KMS-11 (cell line): ENCODE results near the gene CD300E.

ENCODE experiments used
- H2AFZ ChIP-seq: fragments of 200-600 bp; sonication (generic); 2 replicates; pipeline ENCODE4 v1.6.1; 2016; ENCODE audit warnings: antibody characterized with exemption, mixed run types, low read depth
- H3K27ac ChIP-seq: fragments of 200-600 bp; sonication (generic); 2 replicates; pipeline ENCODE4 v1.6.1; 2016; ENCODE audit warnings: mild to moderate bottlenecking, mixed run types
- H3K27me3 ChIP-seq: fragments of 200-600 bp; sonication (generic); 2 replicates; pipeline ENCODE4 v1.6.1; 2017; ENCODE audit warnings: mild to moderate bottlenecking, low read depth, mixed run types, moderate library complexity; ENCODE audit not compliant: insufficient read depth
- H3K36me3 ChIP-seq: fragments of 200-600 bp; sonication (generic); 2 replicates; pipeline ENCODE4 v1.6.1; 2017; ENCODE audit warnings: mild to moderate bottlenecking, mixed run types; ENCODE audit not compliant: insufficient read depth
- H3K4me1 ChIP-seq: fragments of 200-600 bp; sonication (generic); 2 replicates; pipeline ENCODE4 v1.6.1; 2016; ENCODE audit warnings: mild to moderate bottlenecking, low read depth, mixed run types; ENCODE audit not compliant: poor library complexity, severe bottlenecking
- H3K4me2 ChIP-seq: fragments of 200-600 bp; sonication (generic); 2 replicates; pipeline ENCODE4 v1.7.0; 2016; ENCODE audit warnings: mild to moderate bottlenecking, mixed run types
- H3K4me3 ChIP-seq: fragments of 200-600 bp; sonication (generic); IDR thresholded peaks from 2 replicates; pipeline ENCODE4 v1.6.1; 2017; ENCODE audit warnings: low read depth, low read length, mixed read lengths; ENCODE audit not compliant: insufficient read depth
- H3K79me2 ChIP-seq: fragments of 200-600 bp; sonication (generic); 2 replicates; pipeline ENCODE4 v1.6.1; 2016; ENCODE audit warnings: low read depth, mixed run types; ENCODE audit not compliant: insufficient read depth
- H3K9ac ChIP-seq: fragments of 200-600 bp; sonication (generic); 2 replicates; pipeline ENCODE4 v1.6.1; 2016; ENCODE audit warnings: mild to moderate bottlenecking, mixed run types
- H4K20me1 ChIP-seq: fragments of 200-600 bp; sonication (generic); 2 replicates; pipeline ENCODE4 v1.6.1; 2016; ENCODE audit warnings: mild to moderate bottlenecking, mixed run types; ENCODE audit not compliant: insufficient read depth
- CTCF ChIP-seq: fragments of 200-600 bp; sonication (generic); conservative IDR thresholded peaks from 2 replicates; pipeline ENCODE4 v1.6.1; 2017; ENCODE audit warnings: low read depth, mild to moderate bottlenecking, antibody characterized with exemption, low read length, moderate library complexity, mixed read lengths

The CD300E gene

GRCh38 chr17:74643826-74644225 lies 20.3 kb upstream of the CD300E start:
- Histone ChIP-seq H3K36me3 (no peaks in the 10 kb centered on the region), H3K27ac (no peak overlapping the region)
- TF ChIP-seq CTCF = no peak

GRCh38 chr17:74642995-74643394 lies 19.5 kb upstream of the CD300E start:
- Histone ChIP-seq H4K20me1 (no peaks in the 10 kb centered on the region), H3K4me2 (no peak overlapping the region), H3K27me3 (peaks cover 64% of the 10 kb centered on the region; the same call in 1 of the 2 replicates), H3K9ac (no peak overlapping the region), H2AFZ (no peak overlapping the region), H3K4me1 (peaks cover 29% of the 10 kb centered on the region), H3K27ac (no peak overlapping the region), H3K79me2 (no peaks in the 10 kb centered on the region), H3K36me3 (no peaks in the 10 kb centered on the region), H3K4me3 (no peak overlapping the region)
- no peak for TF ChIP-seq CTCF

More at GRCh38 chr17:74643826-74644225, 20.3 kb upstream of the CD300E start:
- Histone ChIP-seq H2AFZ (no peak overlapping the region), H3K9ac (no peak overlapping the region), H3K4me1 (peaks cover 29% of the 10 kb centered on the region), H4K20me1 (no peaks in the 10 kb centered on the region), H3K27me3 (peaks cover 63% of the 10 kb centered on the region; the same call in 1 of the 2 replicates), H3K79me2 (no peaks in the 10 kb centered on the region), H3K4me3 (no peak overlapping the region), H3K4me2 (no peak overlapping the region)

DNA sequence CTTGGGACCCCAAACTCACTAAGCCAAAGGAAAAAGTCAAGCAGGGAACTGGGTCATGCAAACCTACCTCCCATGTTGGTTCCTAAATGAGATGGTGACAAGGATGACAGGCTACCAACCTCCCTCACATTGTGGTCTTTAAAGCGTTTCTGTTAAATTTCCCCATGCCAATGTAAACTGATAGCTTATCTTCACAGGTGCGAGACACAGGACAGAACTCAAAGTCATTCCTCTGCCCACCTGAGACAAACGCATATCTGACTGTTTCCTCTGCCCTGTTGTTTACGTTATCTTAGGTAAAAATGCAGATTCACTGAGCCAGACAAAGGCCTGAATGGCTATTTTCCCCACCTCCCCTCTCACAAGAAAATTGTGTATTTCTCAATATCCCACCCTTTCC lies 19.0 kb upstream of the CD300E start:
- H3K36me3 ChIP-seq = no peaks in the 10 kb centered on the region
- H3K4me2 ChIP-seq = no peak overlapping the region
- no peak overlapping the region for H3K4me3 ChIP-seq
- no peaks in the 10 kb centered on the region for H4K20me1 ChIP-seq
- H3K27me3 ChIP-seq = peaks cover 64% of the 10 kb centered on the region; the same call in 1 of the 2 replicates
- no peak overlapping the region for H3K27ac ChIP-seq
- peaks cover 29% of the 10 kb centered on the region for H3K4me1 ChIP-seq
- H2AFZ ChIP-seq = no peak overlapping the region
- H3K79me2 ChIP-seq = no peaks in the 10 kb centered on the region
- TF ChIP-seq CTCF = no peak
- no peak overlapping the region for H3K9ac ChIP-seq

- peaks cover 29% of the 10 kb centered on the region for H3K4me1 ChIP-seq
- H2AFZ ChIP-seq = no peak overlapping the region
- H3K79me2 ChIP-seq = no peaks in the 10 kb centered on the region
- TF ChIP-seq CTCF = no peak
- no peaks in the 10 kb centered on the region for H4K20me1 ChIP-seq
- no peak overlapping the region for H3K4me3 ChIP-seq
- peaks cover 64% of the 10 kb centered on the region; the same call in 1 of the 2 replicates for H3K27me3 ChIP-seq
- H3K36me3 ChIP-seq = no peaks in the 10 kb centered on the region
- no peak overlapping the region for H3K9ac ChIP-seq
- no peak overlapping the region for H3K4me2 ChIP-seq
- H3K27ac ChIP-seq = no peak overlapping the region
Observed at GRCh38 chr17:74641958-74642298, 18.4 kb upstream of the CD300E start.
